HG02981 (cell line): ENCODE measurements around the gene ALOX15.
"Not testable (repeated sequence)": the region's sequence is repeated elsewhere in the genome, so short reads cannot be mapped to it uniquely, and the experiment has no call there.

ENCODE experiments used
- ATAC-seq: cut with Tn5 transposase; IDR thresholded peaks from one replicate; pipeline ENCODE4 v1.9.1; 2021; ENCODE audit warnings: mild to moderate bottlenecking, moderate library complexity; ENCODE audit not compliant: unreplicated experiment

The ALOX15 gene

DNA sequence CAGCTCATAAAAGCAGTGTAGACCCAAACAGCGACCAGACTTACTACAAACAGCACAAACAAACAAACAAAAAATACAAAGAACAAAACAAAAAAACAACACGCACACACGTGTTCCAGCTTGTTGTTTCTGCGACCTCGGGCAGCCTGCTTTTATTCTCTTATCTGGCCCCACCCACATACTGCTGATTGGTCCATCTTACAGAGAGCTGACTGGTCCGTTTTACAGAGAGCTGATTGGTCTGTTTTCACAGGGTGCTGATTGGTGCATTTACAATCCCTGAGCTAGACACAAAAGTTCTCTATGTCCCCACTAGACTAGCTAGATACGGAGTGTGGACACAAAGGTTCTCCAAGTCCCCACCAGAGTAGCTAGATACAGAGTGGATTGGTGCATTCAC lies 14.5 kb upstream of the ALOX15 start:
- not testable (repeated sequence) for ATAC-seq

- ATAC-seq = no peak
These were observed 11.5 kb upstream of the ALOX15 start for GRCh38 chr17:4652997-4653396.

- no peak for ATAC-seq
These were observed 7.3 kb upstream of the ALOX15 start for GRCh38 chr17:4648741-4649140.

DNA sequence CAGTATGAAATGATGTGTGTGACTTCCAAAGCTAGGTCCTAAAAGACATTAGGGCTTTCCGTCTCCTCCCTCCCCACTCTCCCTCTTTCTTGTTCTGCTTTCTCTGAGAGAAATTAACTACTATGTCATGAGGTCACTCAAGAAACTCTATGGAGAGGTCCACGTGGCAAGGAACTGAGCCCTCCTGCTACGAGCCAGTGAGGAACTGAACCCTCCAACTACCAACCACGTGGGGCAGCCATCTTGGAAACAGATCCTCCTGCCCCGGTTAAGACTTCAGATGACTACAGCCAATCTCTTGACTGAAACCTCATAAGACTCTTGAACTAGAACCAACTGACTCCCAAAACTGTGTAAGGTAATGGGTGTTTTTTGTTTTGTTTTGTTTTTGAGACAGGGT lies 4.2 kb upstream of the ALOX15 start:
- ATAC-seq = no peak

GRCh38 chr17:4643676-4644075 lies 2.2 kb upstream of the ALOX15 start:
- ATAC-seq = no peak

DNA sequence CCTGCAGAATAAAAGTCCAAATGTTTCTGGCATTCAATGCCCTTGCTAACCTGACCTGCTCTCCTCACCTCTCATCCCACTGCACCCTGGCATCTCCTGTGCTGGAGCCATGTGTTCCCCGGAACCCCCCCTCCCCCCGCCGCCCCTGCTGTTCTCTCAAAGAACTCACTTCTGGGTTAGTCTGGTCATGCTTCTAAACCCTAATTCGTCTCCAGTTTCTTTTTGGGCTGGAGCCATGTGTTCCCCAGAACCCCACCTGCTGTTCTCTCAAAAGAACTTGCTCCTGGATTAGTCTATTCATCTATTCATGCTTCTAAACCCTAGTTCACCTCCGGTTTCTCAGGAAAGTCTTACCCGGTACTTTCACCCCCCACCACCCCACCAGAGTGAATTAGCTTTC lies 808 bp upstream of the ALOX15 start:
- no peak for ATAC-seq

GRCh38 chr17:4640569-4641188 lies 799 bp downstream of the ALOX15 start:
- not testable (repeated sequence) for ATAC-seq

DNA sequence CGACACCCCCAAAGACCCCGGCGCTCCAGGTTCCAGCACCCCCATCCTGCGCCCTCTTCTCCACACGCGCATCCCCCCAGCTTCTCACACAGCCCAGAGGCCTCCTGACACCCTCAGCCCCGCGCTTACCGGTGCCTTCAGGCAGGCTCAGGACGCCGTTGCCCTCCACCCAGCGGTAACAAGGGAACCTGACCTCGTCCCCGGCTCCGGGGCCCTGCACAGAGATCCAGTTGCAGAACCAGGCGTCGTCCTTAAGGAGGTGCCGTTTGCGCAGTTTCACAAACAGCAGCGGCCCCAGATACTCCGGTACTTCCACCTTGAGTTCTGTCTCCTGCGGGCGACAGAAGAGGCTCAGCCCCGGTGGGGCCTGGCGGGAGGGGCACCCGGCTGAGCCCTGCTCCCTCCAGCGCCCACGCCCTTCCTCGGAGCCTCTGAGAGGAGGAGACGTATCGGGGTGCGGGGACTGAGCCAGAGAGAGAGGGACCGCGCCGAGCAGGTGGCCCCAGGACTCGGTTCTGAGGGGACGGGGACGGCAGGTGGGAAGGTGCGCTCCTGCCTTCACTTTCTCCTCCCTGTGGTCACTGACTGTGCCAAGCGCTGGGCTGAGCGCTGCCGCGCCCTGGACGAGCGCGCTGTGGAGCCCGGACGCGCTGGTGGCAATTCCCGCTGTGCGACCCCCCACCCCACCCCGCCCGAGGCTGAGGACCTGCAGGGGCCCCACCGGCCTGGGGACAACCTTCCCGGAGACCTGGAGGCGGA lies 2.0 kb downstream of the ALOX15 start:
- ATAC-seq = not testable (repeated sequence)

GRCh38 chr17:4638766-4639165 lies 2.7 kb downstream of the ALOX15 start:
- not testable (repeated sequence) for ATAC-seq

DNA sequence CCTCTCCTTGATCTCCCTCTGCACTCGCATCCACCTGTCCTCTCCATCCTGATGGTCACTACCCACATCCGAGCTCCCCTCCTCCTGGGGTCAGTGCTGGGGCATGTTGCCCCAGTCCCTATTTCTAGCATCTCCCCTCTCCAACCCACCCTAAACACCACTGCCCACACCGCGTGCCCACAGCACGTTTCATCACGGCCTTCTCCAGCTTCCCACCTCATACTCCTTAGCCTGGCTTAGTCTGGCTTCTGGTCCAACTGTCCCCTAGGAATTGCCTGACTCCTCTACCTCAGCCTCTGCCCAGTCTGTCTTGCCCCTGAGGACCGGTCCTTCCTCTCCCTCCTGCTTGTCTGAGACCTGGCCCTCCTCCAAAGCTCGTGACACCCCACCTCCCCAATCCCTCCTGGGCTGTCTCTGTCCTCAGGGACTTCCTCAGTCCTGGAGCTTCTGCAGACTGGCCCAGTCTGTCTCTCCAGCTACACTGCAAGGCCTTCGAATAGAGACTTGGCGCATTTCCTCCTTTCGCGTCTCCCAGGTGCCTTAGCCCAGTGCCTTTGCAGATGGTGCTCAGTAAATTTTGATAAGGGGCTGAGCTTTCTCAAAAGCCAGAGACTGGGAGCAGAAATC lies 4.9 kb downstream of the ALOX15 start:
- ATAC-seq = no peak

DNA sequence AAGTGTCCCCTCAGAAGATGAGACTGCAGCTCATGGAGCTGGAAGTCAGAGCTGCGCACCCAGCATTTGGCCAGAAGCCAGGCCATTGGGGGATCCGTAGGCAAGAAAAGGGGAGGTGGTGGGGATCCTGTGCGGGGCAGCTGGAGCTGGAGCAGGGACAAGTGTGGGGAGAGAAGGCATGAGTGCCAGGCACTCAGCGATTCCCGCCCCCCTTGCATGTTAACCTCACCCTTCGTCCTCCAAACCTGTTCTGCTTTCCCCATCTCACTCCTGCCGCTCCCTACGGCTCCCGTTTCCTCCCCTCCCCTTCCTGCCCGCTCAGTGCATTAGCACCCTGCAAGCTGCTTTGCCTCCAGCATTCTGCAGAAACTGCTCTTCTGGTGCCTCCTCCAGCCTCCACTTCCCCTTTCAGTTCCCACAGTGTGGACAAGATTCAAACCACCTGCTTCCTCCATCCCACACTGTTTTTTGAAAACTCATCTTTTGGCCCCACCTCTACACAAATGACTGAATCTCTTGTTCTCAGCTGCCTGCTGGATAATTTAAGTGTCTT lies 5.6 kb downstream of the ALOX15 start:
- no peak for ATAC-seq

GRCh38 chr17:4634976-4635375 lies 6.5 kb downstream of the ALOX15 start:
- ATAC-seq = no peak

DNA sequence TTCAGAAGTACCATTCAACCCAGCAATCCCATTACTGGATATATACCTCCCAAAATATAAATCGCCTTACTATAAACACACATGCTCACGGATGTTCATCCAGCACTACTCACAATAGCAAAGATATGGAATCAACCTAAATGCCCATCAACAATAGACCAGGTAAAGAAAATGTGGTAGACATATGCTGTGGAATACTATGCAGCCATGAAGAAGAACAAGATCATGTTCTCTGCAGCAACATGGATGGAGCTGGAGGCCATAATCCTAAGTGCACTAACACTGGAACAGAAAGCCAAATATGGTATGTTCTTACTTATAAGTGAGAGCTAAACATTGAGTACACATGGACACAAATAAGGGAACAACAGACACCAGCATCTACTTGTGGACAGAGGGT lies 7.8 kb downstream of the ALOX15 start:
- no peak for ATAC-seq

DNA sequence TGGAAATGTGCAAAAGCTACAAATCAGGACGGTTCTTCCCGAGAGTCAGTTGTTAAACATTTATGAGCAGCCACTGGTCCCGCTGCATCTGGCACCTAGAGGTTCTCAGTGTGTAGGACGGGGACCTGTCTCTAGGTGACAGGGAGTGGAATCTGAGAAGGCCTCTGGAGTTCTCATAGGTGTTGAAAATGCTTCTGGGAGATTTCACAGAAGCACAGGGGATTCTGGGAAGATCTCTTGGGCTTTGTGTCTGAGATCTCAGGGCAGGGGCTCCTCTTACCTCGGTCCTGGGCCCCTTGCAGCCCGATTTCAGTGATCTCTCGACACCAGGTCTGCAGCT lies 8.9 kb downstream of the ALOX15 start:
- ATAC-seq = no peak

DNA sequence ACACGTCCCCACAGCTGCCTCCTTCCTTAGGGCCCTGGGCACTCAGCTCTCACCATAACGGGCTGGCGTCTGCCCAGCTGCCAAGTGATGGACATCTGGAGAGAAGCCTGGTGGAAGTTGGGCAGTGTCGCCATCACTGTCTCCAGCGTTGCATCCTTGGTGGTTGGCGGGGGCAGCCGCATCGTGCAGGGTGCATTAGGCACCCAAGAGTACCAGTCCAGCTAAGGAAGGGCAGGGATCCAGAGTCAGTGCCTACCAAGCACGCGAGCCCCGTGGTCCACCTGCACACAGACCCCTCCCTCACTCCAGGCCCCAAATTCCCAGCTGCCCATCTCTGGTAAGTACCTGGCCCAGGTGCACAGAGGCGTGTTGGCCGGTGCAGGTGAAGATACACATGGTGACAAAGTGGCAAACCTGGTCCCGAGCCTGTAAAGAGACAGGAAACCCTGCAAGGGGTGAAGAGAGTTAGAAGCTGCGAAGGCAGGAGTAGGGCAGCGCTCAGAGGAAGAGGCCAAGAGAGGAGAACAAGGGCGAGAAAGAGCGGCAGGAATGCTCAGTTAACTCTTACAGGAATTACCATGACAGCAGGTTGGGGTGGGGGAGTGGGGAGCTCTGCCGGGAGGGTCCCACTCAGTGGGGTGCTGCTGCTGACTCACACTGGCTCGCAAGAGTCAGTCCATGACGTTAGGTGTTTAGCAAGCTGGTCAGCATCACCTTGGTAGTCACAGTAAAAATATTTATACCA lies 9.5 kb downstream of the ALOX15 start:
- no peak for ATAC-seq

DNA sequence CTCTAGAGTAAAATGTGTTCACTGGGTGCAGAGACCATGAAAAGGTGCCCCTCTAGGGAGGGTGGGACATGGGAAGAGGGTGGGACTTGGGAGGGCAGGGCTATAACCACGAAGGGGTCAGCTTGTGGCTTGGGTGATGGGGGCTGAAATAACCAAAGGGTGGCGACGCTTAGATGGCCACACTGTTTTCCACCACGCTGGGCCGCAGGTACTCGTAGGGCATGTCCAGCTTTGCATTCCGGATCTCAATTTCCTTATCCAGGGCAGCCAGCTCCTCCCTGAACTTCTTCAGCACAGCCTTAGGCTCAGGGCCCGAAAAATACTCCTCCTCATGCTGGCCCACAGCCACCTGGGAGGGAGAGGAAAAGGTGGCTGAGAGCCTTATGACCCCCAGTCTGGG lies 10.0 kb downstream of the ALOX15 start:
- ATAC-seq = no peak

DNA sequence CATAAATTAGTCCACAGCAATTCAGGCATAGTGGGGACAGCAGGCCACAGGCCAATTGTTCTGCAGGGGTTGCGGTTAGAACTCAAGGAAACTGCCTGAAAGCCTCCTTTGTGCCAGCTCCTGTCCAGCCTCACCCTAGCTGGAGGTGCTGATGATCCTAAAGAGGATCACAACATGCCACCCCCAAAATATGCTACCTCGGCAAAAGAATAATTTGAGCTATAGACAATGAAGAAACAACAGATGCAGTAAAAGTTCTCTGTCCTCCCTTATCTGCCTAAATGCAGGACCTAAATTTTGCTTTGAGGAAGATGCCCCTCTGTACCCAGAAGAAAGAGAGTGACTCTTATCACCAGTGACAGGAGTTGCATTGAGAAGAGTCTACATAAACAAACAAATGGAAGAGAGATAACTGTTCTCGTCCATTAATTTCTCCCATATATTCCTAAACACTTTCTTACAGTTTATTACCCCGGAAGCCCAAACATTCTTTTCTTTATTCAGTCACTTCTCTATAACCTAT lies 14.7 kb downstream of the ALOX15 start:
- no peak for ATAC-seq

DNA sequence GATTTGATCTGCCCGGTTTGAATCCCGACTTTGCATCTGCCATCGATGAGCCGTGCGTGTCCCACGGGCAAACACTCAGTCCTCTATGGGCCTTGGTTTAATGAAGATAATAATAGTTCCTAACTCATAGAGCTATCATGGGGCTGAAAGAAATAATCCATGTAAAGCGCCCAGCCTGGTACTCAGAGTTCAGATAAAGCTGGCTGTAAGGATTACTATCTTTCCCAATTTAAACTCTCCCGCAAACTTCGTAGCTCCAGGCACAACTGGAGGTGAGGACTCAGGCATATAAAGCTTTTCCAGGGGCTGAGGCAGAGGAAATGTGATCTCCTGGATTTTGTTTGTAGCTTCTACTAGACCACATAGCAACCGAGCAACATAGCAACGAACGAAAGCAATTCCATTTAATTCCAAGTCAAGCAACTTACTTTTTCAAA lies 16.3 kb downstream of the ALOX15 start:
- no peak for ATAC-seq

DNA sequence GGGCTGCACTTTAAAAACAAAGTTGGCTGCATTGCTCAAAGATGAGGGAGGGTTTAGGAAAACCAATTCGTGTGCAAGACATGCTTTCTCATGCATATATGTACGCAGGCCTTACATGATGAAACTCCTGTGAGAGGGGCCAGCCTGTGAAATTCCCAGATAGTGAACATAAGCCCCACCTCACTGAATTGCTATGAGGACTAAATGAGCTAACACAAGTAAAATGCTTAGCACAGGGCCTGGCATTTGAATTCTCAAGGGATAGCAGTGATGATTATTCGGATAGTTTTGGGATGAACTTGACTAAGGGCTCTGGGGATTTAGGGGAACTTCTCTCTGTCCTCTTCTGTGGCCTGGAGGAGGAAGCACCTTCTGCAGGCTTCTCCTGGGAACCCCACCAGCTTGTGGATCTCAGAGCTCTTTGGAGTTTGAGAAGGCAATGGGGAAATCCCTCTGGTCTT lies 17.0 kb downstream of the ALOX15 start:
- not testable (repeated sequence) for ATAC-seq

DNA sequence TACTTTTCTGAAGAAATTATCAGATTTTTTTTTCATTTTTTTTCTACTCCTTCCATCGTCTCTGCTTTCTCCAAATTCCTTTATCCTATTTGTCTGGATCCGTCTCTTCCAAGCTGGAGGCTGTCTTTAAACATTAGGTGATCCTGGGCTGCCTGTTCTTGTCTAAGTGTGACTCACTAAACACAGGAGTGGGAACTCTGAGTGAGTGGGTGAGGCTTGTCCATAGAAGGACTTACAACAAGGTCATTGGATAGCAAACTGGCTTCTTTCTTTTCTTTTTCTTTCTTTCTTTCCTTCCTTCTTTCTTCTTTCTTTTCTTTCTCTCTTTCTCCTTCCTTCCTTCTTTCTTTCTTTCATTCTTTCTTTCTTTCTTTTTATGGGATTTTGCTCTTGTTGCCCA lies 18.2 kb downstream of the ALOX15 start:
- no peak for ATAC-seq

GRCh38 chr17:4622375-4622774 lies 19.1 kb downstream of the ALOX15 start:
- no peak for ATAC-seq
